Activated CD4-positive, CD25-positive, alpha-beta regulatory T cell treated with anti-CD3 and anti-CD28 coated beads, Interleukin-2, amount 50 U/mL, for 24 hours (primary cell): Measurements from ENCODE around the gene C1orf21.

ENCODE experiments used
- ATAC-seq, 2 donors: fragments of 150-1000 bp; cut with Tn5 transposase; one replicate each; pipeline ENCODE4 v1.10.0; 2021; ENCODE audit warnings: mild to moderate bottlenecking in 1 of 2, moderate library complexity in 1 of 2

The C1orf21 gene

DNA sequence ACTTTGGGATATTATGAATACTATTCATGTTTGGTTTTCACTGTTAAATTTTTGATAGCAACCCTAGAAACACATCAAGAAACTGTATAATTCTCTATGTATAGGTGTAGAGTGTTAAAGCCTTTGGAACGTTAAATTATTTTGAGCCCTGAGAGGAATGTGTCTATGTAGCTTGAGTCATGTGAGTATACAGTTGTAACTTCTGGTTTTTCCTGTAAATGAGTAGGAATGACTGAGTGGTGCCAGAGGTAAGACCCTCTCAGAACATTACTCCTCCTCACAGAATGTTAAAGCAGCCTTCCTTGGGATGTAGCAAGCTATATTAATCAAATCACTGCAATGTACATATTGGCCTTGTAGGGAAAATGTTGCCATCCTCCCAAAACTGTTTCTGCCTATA, 69.0 kb downstream of the C1orf21 start:
- ATAC-seq, result no peak

DNA sequence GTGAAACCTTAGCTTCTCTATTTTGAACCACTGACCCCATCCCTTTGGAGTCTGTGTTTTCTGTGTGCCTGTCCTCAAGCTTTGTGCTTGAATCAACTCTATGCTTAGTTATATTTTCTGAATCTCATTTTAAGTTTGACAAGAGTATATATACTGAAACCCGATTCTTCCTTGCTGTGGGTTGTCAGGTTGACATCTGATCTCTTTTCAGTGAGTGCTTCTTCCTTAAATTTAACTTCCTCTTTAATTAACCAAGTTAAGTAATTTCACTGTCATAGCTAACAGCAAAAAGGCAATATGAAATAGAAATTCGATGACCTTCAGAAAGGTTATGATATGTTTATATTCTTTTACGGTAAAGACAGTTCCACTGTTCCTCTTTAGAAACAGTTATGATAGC, 69.4 kb downstream of the C1orf21 start:
- ATAC-seq, result no peak

DNA sequence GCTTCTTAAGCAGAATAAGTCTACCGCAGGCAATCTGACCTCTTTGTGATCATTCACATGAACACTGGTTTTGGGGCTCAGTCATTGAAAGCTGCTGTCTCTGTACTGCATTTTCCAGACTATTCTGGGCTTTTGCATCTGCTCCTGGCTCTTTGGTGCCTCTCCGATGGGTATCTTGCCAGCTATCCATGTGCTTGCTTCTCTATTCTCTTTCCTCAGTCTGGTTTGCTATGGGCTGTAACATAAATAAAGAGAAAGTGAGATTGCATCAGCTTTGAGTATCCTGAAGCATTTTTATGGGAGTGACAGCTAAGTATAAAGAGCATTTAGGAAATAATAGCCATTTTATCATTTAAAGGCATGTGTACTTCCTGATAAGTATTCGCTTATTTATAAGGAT, 70.7 kb downstream of the C1orf21 start:
- no peak for ATAC-seq

DNA sequence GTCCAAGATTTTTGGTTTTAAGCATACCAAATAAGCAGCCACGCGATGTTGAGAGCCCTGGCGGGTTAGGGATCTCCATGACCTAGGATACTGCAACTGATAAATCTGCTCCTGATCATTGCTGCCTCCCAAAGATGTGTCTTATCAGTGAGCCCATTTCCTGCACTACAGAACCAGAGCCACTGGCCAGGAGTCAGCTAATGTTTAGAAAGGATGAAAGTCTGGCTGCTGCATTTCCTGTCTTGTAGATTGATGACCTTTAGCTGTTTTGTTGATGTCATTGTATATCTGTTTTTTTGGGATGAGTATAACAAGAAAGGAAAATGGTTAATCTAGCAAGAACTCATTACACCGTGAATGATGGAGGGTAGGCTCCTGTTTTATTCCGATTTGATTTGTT, 74.5 kb downstream of the C1orf21 start:
- no peak for ATAC-seq

DNA sequence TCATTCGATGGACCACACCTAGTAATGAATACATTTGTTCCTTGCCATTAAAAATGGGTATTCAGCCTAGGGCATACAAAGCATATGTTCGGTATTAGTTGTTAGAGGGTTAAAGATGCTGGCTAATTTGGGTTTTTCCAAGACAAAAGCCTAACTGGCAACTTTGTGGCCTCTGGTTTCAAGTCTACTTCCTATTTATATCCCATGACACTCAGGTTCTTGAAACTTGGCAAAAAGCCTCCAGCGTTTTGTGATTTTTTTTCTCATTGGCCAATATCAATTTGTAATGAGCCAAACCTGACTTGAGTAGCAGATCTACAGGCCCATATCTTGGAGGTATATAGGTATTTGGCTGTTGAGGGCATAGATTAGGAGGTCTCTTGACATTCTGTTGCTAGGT, 75.3 kb downstream of the C1orf21 start:
- no peak for ATAC-seq

DNA sequence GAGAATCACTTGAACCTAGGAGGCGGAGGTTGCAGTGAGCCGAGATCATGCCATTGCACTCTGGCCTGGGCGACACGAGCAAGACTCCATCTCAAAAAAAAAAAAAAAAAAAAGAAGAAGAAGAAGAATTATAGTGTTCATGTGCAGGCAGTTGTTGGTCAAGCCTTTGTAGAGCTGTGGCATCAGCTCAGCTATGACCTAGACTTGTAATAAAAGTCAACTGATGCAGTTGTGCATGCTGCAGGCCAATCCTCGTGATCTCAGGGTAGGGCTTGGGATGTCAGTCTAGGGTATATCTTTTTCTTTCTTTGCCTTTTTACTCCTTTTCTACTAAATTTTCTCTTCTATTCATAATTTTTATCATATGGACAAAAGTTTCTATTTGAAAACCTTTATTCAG, 76.2 kb downstream of the C1orf21 start:
- ATAC-seq, result no peak

DNA sequence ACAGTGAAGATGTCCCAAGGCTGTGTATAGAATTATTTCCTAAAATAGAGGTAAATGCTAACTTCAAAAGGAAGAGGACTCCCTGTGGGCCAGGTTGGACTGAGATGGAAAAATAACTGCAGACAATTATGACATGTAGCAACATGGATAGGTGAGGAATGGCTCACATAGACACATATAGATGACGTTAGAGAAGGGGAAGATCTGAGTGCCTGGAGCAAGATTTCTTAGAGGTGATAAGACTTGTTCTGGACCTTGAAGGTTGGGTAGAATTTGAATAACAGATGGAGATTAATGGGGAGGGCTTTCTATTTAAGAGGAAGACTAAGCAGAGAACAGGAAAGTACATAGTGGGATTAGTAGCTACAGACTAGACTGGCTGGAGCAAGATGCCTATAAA, 76.9 kb downstream of the C1orf21 start:
- ATAC-seq, result no peak

DNA sequence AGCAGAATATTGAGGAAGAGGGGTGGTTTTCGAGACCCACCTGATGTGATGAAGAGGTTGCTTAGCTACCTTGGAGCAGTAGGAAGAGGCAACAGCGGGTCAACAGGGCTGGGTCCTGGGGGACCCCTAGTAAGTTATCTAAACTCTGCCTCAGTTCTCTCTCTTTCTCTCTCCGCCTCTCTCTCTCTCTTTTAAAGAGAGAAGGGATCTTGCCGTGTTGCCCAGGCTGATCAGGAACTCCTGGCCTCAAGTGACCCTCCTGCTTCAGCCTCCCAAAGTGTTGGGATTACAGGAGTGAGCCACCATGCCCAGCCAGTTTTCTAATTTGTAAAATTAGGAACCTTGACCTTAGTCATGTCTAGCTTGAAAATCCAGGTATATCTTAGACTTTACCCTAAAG, 77.9 kb downstream of the C1orf21 start:
- no peak for ATAC-seq

DNA sequence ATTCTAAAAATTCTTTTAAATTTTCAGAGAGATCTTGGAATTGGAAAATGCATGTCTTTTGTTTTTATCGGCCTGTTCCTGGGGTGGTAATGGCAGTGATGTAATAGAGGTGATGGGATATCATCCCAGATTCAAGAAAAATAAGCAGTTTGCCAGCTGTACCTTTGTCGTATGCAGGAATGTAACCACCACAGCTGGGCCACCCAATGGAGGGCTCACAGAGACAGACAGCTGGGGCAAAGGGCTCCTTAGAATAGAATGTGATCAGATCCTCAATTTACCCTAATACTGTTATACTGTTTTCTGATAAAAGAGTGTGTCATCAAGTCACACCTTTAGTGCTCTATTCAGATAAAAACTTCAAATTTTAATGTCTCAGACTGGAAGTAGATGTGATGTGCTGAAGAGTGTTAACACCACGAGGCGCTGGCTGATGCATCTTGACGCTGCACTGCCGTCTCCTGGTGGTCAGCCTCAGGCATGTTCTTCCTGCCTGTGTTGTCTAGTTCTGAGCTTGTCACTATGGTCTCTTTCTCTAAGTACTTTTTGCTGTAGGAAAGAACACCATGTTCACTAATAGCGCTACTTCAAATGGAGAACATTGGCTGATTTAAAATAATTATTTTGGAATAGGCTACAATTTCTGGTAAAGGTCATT, 78.8 kb downstream of the C1orf21 start:
- ATAC-seq, result no peak

DNA sequence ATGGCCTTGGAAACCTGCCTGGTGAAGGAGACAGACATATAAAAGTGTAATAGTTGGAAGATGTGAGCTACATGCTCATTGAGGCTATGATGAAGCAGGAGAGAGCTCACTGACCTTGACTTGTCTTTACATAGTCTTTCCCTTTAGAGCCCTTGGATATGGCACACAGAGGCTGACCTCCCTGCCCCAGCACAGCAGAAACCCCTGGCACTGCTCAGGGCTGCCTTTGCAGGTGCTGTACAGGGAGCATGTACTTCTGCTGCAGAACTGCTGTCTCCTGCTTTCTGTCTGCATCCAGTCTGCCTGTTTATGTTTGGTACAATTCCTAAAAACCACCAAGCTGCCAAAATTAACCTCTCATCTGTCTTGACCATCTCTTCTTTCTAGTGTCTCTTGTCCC, 80.5 kb downstream of the C1orf21 start:
- ATAC-seq, result no peak

DNA sequence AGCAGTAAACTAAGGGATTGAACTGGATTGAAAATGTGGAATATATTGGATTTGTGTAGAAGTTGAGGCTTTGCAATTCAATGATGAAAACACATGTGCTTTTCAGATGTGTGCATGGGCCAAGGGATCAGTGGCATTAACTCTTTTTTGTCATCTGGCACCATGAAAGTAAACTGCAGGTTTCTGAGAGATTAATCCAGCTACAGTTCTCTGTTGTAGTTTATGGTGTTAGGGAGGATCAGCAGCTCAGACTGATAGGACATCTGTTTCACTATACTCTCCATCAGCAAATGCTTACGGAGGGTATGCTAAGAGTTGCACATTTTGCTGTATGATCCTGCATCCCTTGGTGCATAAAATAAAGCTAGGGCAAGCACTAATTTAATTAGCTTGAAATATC, 82.6 kb downstream of the C1orf21 start:
- no peak for ATAC-seq

DNA sequence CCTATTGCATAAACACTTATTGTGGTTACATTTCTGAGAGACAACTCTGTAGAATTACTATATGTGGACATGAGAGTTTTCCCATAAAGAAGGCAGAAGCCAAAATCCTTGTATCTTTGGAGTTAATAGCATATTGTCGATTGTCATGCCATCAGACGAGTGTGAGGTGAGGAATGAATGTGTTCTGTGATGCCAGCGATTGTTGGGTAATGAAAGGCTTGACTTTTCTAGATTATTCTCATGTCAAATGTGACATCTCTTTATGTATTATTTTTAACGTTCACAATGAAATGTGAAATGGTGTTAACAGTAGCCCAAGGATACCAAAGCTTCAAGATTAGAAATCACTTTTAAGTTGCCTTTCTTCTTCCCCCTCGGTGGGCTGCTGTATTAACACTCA, 84.9 kb downstream of the C1orf21 start:
- ATAC-seq, result no peak

DNA sequence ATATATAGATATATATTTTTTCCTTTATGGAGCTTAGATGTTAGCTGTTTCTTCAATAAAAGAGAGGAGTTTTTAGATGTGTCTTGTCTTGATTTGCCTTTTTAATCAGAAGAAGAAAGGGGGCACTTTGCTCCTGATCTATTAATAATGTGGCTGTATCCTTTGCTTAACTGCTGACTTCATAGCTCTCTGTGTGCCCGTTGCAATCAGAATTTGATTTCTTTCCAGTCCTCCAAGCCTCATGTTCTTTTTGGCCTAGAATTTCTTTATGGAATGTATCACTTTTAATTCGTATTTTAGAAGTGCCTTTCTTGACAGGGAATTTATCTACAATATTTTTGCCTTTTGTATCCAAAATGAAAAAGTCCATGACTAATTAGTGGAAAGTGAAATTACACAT, 85.3 kb downstream of the C1orf21 start:
- no peak for ATAC-seq

DNA sequence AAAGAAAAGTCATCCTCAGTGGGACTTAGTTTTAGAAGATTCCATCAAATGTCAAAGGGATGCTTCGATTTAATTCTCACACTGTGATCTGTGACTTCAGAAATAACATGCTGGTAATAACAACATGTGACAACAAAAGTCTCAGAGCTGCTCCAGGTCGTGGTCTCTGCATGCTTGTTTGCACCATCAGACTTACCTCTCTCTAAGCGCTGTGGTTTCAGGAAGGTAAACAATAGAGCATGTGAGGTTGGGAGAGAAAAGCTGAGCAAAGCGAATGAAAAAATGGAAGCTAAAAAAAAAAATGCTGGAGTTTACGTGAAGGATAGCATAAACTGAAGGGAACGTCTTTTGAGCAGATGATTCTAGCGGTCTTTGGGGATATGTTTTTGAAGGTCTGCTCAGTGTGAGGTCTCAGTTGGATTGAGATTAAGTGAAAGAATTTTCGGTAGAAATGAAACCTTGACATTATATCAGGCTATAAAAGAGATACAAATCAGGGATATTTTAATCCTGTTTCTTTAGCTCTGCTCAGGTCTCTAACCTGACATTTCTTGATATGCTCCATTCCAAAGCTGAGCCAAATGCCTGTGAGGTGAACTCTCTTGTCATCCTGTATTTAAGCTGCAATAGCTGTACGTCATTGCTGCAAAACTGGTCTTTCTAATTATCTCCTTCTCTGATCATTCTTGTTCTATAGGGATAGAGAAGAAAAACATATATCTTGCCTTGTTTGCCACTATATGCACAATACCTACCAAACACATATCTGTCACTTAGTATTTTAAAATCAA, 86.5 kb downstream of the C1orf21 start:
- no peak for ATAC-seq

DNA sequence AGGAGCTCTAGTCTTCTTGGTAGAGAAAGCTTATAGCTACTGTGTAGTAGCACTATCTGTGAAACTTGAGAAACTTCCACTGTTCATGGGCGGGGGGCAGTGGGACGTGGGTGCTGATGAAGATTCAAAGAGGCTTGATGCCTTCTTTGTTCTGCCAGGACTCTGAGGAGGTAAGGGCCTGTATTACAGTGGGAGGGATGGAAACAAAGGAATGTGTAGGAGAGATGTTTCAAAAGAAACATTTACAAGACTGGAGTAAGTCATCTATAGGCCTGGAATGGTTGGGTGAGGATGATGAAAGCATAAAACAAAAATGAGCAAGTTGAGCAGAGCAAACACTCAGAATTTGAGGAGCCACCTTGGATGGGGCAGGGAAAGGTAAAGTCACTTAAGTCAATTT, 89.4 kb downstream of the C1orf21 start:
- no peak for ATAC-seq

DNA sequence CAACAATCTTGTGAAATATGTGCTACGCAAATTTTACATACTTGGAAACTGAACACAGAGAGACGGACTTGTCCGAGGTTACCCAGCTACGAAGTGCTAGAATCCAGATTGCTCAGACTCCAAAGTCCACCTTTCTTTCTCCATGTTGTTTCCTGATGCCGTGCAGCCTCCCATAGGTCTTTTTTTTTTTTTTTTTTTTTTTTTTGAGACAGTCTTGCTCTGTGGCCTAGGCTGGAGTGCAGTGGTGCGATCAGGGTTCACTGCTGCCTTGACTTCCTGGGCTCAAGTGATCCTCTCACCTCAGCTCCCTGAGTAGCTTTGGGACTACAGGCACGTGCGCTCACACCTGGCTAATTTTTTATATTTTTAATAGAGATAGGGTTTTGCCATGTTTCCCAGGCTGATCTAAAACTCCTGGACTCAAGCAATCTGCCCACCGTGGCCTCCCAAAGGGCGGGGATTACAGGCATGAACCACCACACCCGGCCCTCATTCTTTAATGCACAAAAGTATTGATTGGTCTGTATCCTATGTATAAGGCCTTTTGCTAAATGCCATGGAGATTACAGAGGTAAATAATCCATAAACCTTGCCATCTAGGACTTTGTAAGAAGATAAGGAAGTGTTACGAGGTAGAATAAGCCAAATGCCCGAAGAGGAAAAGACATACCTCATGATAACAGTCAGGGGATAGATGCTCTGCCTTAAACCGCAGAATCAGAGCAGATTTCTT, 92.8 kb downstream of the C1orf21 start:
- no peak for ATAC-seq

DNA sequence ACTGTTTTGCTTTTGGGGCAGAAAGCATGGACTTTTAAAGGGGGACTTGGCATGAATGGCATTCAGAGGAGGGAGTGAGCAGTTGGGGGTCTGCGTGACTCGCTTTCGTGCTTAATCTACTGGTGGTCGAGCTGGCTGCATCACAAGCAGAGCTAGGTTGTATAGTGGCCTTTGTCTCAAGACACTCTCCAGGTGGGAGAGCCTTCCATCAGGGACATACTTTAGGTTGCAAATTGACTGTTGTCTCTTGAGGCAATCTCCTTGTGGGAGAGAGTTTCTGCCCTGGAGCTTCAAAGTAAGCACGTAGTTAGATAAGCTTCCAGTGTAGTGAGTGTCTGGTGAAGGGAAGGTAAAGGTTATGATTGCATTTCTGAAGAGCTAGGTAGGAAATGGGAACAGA, 93.9 kb downstream of the C1orf21 start:
- no peak for ATAC-seq

DNA sequence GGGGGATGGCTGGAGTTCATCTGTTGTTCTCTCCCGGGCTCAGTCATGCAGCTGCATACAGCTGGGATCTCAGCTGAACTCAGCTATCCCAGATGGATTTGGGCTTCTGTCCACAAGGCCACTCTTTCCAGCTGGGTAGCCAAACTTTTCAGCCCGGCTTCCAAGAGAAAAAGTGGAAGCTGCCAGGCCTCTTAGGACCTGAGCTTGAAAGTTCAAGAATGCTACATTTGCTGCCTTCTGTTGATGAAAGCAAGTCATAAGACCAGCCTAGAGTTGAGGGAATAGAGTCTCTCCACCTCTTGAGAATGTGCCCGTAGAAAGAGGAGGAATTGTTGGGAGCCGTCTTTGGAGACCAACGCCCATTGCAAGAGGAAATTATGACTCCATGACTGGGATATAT, 95.3 kb downstream of the C1orf21 start:
- no peak for ATAC-seq

DNA sequence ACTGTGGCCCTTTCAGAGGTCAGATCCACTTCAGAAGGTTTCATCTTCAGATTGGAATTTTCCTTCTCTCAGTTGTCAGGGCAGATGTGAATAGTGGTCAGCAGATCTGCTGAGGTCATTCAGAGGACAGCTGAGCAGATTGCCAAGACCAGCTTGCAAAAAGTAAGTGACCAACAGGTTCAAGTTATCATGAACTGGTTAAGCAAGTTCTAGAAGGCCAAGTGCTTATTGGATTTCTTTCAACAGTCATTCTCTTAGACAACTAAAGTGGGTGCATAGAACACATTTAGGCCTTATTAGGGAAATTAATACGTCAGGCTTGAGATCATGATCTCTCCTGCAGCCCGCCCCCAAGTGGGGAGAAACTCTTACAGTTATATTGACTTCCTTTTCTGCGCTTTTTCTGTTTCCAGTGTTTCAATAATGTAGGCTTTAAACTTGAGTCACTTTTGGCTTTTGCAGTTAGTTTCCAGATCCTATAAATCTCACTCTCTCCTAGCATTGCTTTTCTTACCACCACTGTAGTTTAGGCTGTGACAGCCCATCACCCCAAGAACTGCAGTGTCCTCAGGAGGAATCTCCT, 96.4 kb downstream of the C1orf21 start:
- no peak for ATAC-seq

DNA sequence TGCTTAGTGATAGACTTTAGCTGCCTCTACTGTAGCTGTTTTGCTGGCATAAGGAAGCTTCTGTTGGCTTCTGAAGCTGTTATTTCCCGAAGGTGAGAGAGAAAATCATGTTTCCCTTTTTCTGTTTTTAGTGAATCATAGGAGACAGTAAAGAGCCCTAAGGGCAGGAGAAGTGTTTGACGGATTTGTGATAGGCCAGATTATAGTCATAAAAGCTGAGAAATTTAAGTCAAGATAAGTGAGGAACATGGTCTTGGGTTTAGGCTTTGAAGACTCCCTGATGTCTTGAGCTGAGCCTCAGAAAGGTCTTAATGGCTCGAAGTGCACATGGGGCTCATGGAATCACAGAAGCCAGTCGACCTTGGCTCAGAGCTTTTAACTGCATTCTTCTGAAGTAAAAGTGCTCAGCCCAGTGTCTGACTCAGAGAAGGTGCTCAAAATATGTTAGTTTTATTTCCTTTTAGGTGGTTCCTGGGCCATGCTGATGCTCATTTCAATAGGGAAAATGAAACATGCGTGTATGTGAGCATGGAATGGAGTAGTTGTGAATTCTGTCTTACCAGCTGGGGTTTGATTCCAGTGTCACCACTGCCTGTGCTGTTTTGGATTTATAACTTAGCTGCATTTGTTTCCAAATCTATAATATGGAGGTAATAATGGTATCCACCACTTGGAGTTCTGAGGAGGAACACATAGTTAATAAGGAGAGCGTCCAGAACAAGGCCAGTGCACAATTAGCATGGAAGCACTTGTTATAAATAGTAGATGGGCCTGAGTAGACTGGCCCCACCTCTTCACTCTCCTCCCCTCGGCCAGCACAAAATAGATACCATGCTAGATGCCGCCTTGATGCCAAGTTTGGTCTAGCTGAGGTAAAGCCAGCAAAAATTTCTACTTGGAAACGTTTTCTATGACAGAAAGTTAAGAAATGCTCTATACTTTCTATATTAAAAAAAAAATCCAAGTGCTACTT, 99.2 kb downstream of the C1orf21 start:
- ATAC-seq, result no peak

DNA sequence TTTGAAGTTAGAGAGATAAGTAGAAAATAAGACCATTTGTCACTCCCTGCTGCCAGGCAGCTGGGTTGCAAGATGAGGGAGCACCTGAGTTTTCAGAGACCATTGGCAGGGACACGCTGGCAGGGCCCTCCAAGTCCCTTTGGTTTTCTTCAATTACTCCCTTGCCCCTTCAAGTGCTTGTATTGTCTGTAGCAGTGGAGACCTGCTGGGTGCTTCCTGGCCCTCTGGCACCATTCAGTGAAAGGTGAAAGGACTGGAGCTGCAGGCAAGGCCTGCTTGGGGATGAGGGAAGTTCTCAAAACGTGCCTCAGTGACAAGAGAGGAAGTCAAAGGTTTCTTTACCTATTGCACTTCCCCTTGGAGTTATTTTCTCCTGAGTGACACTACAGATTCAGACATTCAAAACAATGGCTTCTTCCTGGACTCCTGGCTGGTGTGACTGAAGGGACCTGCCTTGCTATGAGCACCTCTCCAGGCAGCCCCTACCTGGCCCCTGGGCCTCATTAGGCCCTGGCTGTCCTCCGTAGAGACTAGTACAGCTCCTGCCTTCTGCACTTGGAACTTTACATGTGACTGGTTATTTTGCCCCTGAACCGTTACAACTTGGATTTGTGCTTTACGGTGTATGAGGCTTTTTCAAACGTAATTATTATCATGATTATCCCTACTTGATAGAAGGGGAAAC, 100.1 kb downstream of the C1orf21 start:
- no peak for ATAC-seq
